Measurements from ENCODE around the gene FAM186B. TPM values are rescaled to one million over a fixed set of nuclear protein-coding genes. Genes with fewer than 3 reads are reported as not detected.

FAM186B gene
- total and polyA plus RNA-seq, 2 experiments from 2014 or later = 0.17 to 0.69 TPM

- TF ChIP-seq EZH2phosphoT487 (IDR thresholded peaks at IDR 0.05; ENCODE audit: low read depth, severe bottlenecking, unreplicated experiment) (no peak), EZH2 (IDR thresholded peaks at IDR 0.05; ENCODE audit: borderline replicate concordance) (no peak)
- TF ChIP-seq, protein P1, sequence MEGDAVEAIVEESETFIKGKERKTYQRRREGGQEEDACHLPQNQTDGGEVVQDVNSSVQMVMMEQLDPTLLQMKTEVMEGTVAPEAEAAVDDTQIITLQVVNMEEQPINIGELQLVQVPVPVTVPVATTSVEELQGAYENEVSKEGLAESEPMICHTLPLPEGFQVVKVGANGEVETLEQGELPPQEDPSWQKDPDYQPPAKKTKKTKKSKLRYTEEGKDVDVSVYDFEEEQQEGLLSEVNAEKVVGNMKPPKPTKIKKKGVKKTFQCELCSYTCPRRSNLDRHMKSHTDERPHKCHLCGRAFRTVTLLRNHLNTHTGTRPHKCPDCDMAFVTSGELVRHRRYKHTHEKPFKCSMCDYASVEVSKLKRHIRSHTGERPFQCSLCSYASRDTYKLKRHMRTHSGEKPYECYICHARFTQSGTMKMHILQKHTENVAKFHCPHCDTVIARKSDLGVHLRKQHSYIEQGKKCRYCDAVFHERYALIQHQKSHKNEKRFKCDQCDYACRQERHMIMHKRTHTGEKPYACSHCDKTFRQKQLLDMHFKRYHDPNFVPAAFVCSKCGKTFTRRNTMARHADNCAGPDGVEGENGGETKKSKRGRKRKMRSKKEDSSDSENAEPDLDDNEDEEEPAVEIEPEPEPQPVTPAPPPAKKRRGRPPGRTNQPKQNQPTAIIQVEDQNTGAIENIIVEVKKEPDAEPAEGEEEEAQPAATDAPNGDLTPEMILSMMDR (IDR thresholded peaks at IDR 0.05; ENCODE audit: poor library complexity) = no peak
- Histone ChIP-seq H4K20me1 (ENCODE audit: insufficient read depth, poor library complexity, severe bottlenecking) (no peaks in the 10 kb centered on the region), H3K9me3 (ENCODE audit: low read depth) (no peaks in the 10 kb centered on the region), H3K4me3 (no peak overlapping the region), H3K9me2 (replicated peaks; ENCODE audit: insufficient read depth) (no peaks in the 10 kb centered on the region), H3K27ac (no peak overlapping the region), H3K79me2 (no peaks in the 10 kb centered on the region), H3K36me3 (replicated peaks; ENCODE audit: insufficient read depth, low read depth) (no peaks in the 10 kb centered on the region), H3K4me2 (no peak overlapping the region), H3K4me1 (ENCODE audit: insufficient read depth) (peaks cover 8% of the 10 kb centered on the region), H2AFZ (no peak overlapping the region), H3K27me3 (peaks cover 11% of the 10 kb centered on the region)
- WGBS (ENCODE audit: low lambda C conversion rate, missing lambda C conversion rate) = 77% methylated on average over 9 of the region's 9 CpGs
- DNase-seq (ENCODE audit: low spot score) = no peak
Measured at GRCh38 chr12:49552425-49552824, 53.0 kb downstream of the FAM186B start.

DNA sequence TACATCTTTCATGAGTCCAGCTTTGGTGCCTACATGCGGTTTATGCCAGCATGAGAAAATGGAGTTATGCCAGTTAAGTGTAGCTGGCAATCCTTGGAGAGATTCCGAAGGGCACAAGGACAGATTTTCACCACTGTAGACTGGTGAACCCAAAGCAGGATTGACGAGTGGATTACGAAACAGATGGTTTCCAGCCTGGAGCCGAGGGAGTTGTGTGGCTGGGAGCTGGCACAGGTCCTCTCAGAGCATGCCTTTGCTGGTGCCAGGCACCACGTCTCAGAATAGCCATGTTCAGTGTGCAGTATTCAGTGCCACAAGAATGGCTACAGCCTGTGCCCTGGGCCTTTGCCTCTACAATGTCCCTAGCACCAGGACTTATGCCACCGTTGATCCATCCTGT is 53.4 kb downstream of the FAM186B start:
- Histone ChIP-seq H4K20me1 (ENCODE audit: insufficient read depth, poor library complexity, severe bottlenecking) (no peaks in the 10 kb centered on the region), H3K27ac (no peak overlapping the region), H3K4me3 (no peak overlapping the region)

GRCh38 chr12:49550693-49551252 is 54.7 kb downstream of the FAM186B start:
- 69% methylated on average over 6 of the region's 6 CpGs for WGBS (ENCODE audit: low lambda C conversion rate, missing lambda C conversion rate)
- Histone ChIP-seq H2AFZ (no peak overlapping the region), H3K27ac (no peak overlapping the region), H3K4me3 (no peak overlapping the region), H3K9me2 (replicated peaks; ENCODE audit: insufficient read depth) (no peaks in the 10 kb centered on the region), H4K20me1 (ENCODE audit: insufficient read depth, poor library complexity, severe bottlenecking) (no peaks in the 10 kb centered on the region), H3K9me3 (ENCODE audit: low read depth) (no peaks in the 10 kb centered on the region), H3K4me1 (ENCODE audit: insufficient read depth) (peaks cover 8% of the 10 kb centered on the region), H3K27me3 (peaks cover 22% of the 10 kb centered on the region), H3K36me3 (replicated peaks; ENCODE audit: insufficient read depth, low read depth) (no peaks in the 10 kb centered on the region), H3K79me2 (no peaks in the 10 kb centered on the region), H3K4me2 (no peak overlapping the region)
- TF ChIP-seq, protein P1 (IDR thresholded peaks at IDR 0.05; ENCODE audit: poor library complexity) = no peak
- TF ChIP-seq EZH2 (IDR thresholded peaks at IDR 0.05; ENCODE audit: borderline replicate concordance) (no peak), EZH2phosphoT487 (IDR thresholded peaks at IDR 0.05; ENCODE audit: low read depth, severe bottlenecking, unreplicated experiment) (no peak)
- DNase-seq (ENCODE audit: low spot score) = no peak

More for the DNA sequence above, 53.4 kb downstream of the FAM186B start:
- Histone ChIP-seq H3K4me2 (no peak overlapping the region), H3K4me1 (ENCODE audit: insufficient read depth) (peaks cover 8% of the 10 kb centered on the region), H3K36me3 (replicated peaks; ENCODE audit: insufficient read depth, low read depth) (no peaks in the 10 kb centered on the region), H3K9me3 (ENCODE audit: low read depth) (no peaks in the 10 kb centered on the region), H3K9me2 (replicated peaks; ENCODE audit: insufficient read depth) (no peaks in the 10 kb centered on the region), H3K79me2 (no peaks in the 10 kb centered on the region), H3K27me3 (peaks cover 11% of the 10 kb centered on the region), H2AFZ (no peak overlapping the region)
- TF ChIP-seq EZH2phosphoT487 (IDR thresholded peaks at IDR 0.05; ENCODE audit: low read depth, severe bottlenecking, unreplicated experiment) (no peak), EZH2 (IDR thresholded peaks at IDR 0.05; ENCODE audit: borderline replicate concordance) (no peak)
- TF ChIP-seq, protein P1 (IDR thresholded peaks at IDR 0.05; ENCODE audit: poor library complexity) = no peak
- 87% methylated on average over 7 of the region's 7 CpGs for WGBS (ENCODE audit: low lambda C conversion rate, missing lambda C conversion rate)
- DNase-seq (ENCODE audit: low spot score) = no peak

Data from hepatocyte (in vitro differentiated cells).